ENCODE data around the gene OXT.

- TF ChIP-seq CTCF (conservative IDR thresholded peaks at IDR 0.05; ENCODE audit: low read length) (no peak), EZH2phosphoT487 (IDR thresholded peaks at IDR 0.05; ENCODE audit: borderline replicate concordance, low read depth, low read length) (no peak)
Measured at GRCh38 chr20:3101737-3102574, 30.5 kb downstream of the OXT start.
